GM04503 (cell line): Measurements from ENCODE around the gene ARHGEF28.

ENCODE experiments used
- DNase-seq: peaks from one replicate; pipeline ENCODE4 v3.0.0-alpha.2; 2012; ENCODE audit warnings: low read depth

ARHGEF28 gene

GRCh38 chr5:73692166-73692640 is 66.2 kb downstream of the ARHGEF28 start:
- peak; percentile 45 for DNase-seq

GRCh38 chr5:73692981-73693380 is 67.0 kb downstream of the ARHGEF28 start:
- DNase-seq: no peak

GRCh38 chr5:73693573-73694061 is 67.6 kb downstream of the ARHGEF28 start:
- no peak for DNase-seq

GRCh38 chr5:73694089-73694488 is 68.1 kb downstream of the ARHGEF28 start:
- DNase-seq: no peak

GRCh38 chr5:73698011-73698410 is 72.0 kb downstream of the ARHGEF28 start:
- DNase-seq: no peak

- DNase-seq: no peak
Measured at GRCh38 chr5:73701566-73701965, 75.6 kb downstream of the ARHGEF28 start.

- DNase-seq: no peak
Measured at GRCh38 chr5:73702534-73702933, 76.5 kb downstream of the ARHGEF28 start.

GRCh38 chr5:73702951-73703350 is 77.0 kb downstream of the ARHGEF28 start:
- DNase-seq: no peak

GRCh38 chr5:73705364-73705763 is 79.4 kb downstream of the ARHGEF28 start:
- no peak for DNase-seq

GRCh38 chr5:73706963-73707362 is 81.0 kb downstream of the ARHGEF28 start:
- no peak for DNase-seq

GRCh38 chr5:73709536-73710129 is 83.6 kb downstream of the ARHGEF28 start:
- no peak for DNase-seq

- no peak for DNase-seq
Measured at GRCh38 chr5:73716284-73716808, 90.3 kb downstream of the ARHGEF28 start.

GRCh38 chr5:73718762-73719161 is 92.8 kb downstream of the ARHGEF28 start:
- no peak for DNase-seq

- DNase-seq: no peak
Measured at GRCh38 chr5:73719632-73720031, 93.6 kb downstream of the ARHGEF28 start.

GRCh38 chr5:73722231-73722630 is 96.2 kb downstream of the ARHGEF28 start:
- peak; percentile 26 for DNase-seq

GRCh38 chr5:73726071-73726470 is 100.1 kb downstream of the ARHGEF28 start:
- DNase-seq: no peak

- DNase-seq: no peak
Measured at GRCh38 chr5:73726606-73727231, 100.7 kb downstream of the ARHGEF28 start.

GRCh38 chr5:73727470-73727869 is 101.5 kb downstream of the ARHGEF28 start:
- DNase-seq: no peak

GRCh38 chr5:73728493-73729273 is 102.7 kb downstream of the ARHGEF28 start:
- no peak for DNase-seq

- DNase-seq: no peak
Measured at GRCh38 chr5:73729329-73729728, 103.3 kb downstream of the ARHGEF28 start.

GRCh38 chr5:73732045-73732444 is 106.0 kb downstream of the ARHGEF28 start:
- DNase-seq: no peak

- DNase-seq: no peak
Measured at GRCh38 chr5:73733219-73733618, 107.2 kb downstream of the ARHGEF28 start.
